RWPE1 (cell line): ENCODE results near the gene GRM3.

Experiments
- CTCF ChIA-PET: fragments of 350-600 bp; sonication (Branson Sonifier 250); formaldehyde crosslinking; extraction: SDS; loops from one replicate; lab custom pipeline; 2021; lab: Yijun Ruan, JAX
- POLR2A ChIA-PET: fragments of 400-600 bp; formaldehyde crosslinking; extraction: SDS; loops from one replicate; lab custom pipeline; 2020; ENCODE audit warnings: antibody characterized with exemption; ENCODE audit not compliant: low non-redundant PET; lab: Yijun Ruan, JAX
- DNase-seq: peaks from one replicate; pipeline ENCODE4 v3.0.0; 2012; ENCODE audit warnings: low spot score
- H3K27ac ChIP-seq: fragments of 450-650 bp; 2 replicates; pipeline ENCODE4 v1.5.1; 2017
- TF ChIP-seq, protein P1 (sequence below): fragments of 450-650 bp; conservative IDR thresholded peaks from 2 replicates; pipeline ENCODE4 v1.5.1; 2017; ENCODE audit warnings: low read depth, mild to moderate bottlenecking

GRM3 gene

GRCh38 chr7:86708031-86708680 lies 64.4 kb downstream of the GRM3 start:
- TF ChIP-seq, protein P1, sequence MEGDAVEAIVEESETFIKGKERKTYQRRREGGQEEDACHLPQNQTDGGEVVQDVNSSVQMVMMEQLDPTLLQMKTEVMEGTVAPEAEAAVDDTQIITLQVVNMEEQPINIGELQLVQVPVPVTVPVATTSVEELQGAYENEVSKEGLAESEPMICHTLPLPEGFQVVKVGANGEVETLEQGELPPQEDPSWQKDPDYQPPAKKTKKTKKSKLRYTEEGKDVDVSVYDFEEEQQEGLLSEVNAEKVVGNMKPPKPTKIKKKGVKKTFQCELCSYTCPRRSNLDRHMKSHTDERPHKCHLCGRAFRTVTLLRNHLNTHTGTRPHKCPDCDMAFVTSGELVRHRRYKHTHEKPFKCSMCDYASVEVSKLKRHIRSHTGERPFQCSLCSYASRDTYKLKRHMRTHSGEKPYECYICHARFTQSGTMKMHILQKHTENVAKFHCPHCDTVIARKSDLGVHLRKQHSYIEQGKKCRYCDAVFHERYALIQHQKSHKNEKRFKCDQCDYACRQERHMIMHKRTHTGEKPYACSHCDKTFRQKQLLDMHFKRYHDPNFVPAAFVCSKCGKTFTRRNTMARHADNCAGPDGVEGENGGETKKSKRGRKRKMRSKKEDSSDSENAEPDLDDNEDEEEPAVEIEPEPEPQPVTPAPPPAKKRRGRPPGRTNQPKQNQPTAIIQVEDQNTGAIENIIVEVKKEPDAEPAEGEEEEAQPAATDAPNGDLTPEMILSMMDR: no peak
- POLR2A ChIA-PET: no interaction called here
- CTCF ChIA-PET: interaction anchor here (0.5 kb wide), 1 partner anchor 14 kb away, joined by 3 read pairs; no protein-coding TSS in a partner anchor
- no peak for DNase-seq
- H3K27ac ChIP-seq: no peak overlapping the region

- H3K27ac ChIP-seq: no peak overlapping the region
- DNase-seq: no peak
- TF ChIP-seq, protein P1: no peak
- ChIA-PET POLR2A (no interaction called here), CTCF (interaction anchor here (0.6 kb wide), 1 partner anchor 31 kb away, joined by 4 read pairs; no protein-coding TSS in a partner anchor)
Observed at GRCh38 chr7:86720306-86720705, 76.6 kb downstream of the GRM3 start.

- CTCF ChIA-PET: no interaction called here
- H3K27ac ChIP-seq: no peak overlapping the region
- TF ChIP-seq, protein P1: no peak
- no peak for DNase-seq
- POLR2A ChIA-PET: no interaction called here
Observed at GRCh38 chr7:86733783-86734182, 90.1 kb downstream of the GRM3 start.

DNA sequence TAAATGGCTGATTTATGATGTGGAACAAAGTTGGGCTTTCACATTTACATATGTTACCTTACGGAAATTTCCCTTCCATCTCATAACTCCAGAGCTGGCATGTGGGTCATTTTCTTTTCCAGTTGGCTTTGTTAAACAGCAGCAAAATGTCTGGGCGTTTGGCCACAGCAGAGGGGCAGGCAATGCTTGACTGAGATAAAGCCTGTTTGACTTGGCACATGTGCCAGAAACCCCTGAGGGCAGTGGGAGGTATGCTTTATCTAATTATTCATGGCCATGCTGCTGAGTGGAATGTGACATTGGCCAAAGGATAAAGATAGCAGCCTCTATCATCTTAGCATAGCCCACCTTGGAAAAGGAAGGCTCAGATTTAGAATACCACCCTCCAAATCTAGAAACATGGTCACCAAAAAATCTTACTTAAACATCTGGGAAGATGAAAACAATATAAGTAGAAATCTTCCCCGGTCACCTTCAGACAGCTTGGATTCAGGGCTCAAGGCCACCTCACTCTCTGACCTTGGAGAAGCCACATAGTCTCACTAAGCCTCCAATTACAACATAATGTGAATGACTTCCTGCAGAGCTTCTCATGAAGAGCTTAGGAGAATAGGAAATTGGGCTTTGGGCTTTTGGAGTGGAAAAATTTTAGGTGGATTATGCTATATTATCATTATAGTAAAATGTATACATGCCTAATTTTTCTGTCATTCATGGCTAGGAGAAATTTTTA lies 101.5 kb downstream of the GRM3 start:
- TF ChIP-seq, protein P1: no peak
- DNase-seq: no peak
- CTCF ChIA-PET: interaction anchor here (0.6 kb wide), 2 partner anchors 212 to 229 kb away, joined by 3 to 10 read pairs; no protein-coding TSS in a partner anchor
- POLR2A ChIA-PET: no interaction called here
- H3K27ac ChIP-seq: no peak overlapping the region

DNA sequence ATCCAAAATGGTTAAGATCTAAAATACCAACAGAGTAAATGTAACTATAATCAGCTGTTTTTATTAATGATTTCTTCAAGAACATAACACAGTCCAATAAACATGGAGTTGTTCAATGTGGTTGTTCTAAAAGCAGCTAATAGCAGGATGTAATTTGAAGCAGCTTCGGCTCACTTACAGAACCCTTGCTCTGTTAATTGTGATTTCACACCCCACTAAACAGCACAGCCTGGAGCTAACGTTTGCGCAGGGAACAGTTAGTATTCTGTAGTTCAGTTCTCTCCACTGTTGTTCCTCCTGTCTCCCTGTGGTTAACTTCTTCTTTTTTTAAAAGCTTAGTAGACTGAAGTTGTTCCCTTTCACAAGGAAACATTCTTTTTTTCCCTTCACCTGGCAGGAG lies 104.0 kb downstream of the GRM3 start:
- TF ChIP-seq, protein P1: no peak
- ChIA-PET POLR2A (no interaction called here), CTCF (no interaction called here)
- no peak overlapping the region for H3K27ac ChIP-seq
- DNase-seq: no peak

- no peak for DNase-seq
- TF ChIP-seq, protein P1: no peak
- H3K27ac ChIP-seq: no peak overlapping the region
- ChIA-PET POLR2A (no interaction called here), CTCF (no interaction called here)
Observed at GRCh38 chr7:86748201-86748600, 104.5 kb downstream of the GRM3 start.
